Astrocyte (in vitro differentiated cells and primary cell): ENCODE data around the gene AFMID. TPM values are rescaled to one million over a fixed set of nuclear protein-coding genes. Genes with fewer than 3 reads are reported as not detected.

Experiments used
- DNase-seq: peaks from one replicate; pipeline ENCODE4 v3.0.0-alpha.2; 2010; ENCODE audit warnings: low read depth
- FAIRE-seq: peaks from 2 replicates; lab custom pipeline; 2011; peaks lifted over from hg19 to GRCh38; lab: Jason Lieb, UNC
- H2AFZ ChIP-seq: 2 replicates; pipeline ENCODE4 v1.6.0; 2012; ENCODE audit warnings: low read depth, low read length, inconsistent platforms
- H3K27ac ChIP-seq: 2 replicates; pipeline ENCODE4 v1.5.1; 2011; ENCODE audit warnings: low read depth, low read length, inconsistent platforms
- H3K27me3 ChIP-seq: 2 replicates; pipeline ENCODE4 v1.6.0; 2011; ENCODE audit warnings: low read length, inconsistent platforms; ENCODE audit not compliant: insufficient read depth
- H3K36me3 ChIP-seq: 2 replicates; pipeline ENCODE4 v1.5.1; 2011; ENCODE audit warnings: low read length, inconsistent platforms; ENCODE audit not compliant: insufficient read depth
- H3K4me1 ChIP-seq: 2 replicates; pipeline ENCODE4 v1.5.1; 2011; ENCODE audit warnings: low read length, inconsistent platforms; ENCODE audit not compliant: insufficient read depth
- H3K4me2 ChIP-seq: 2 replicates; pipeline ENCODE4 v1.6.0; 2012; ENCODE audit warnings: low read length, inconsistent platforms
- H3K4me3 ChIP-seq: 2 replicates; pipeline ENCODE4 v1.5.1; 2011; ENCODE audit warnings: low read depth, mild to moderate bottlenecking, low read length, inconsistent platforms; ENCODE audit not compliant: insufficient read depth
- H3K79me2 ChIP-seq: 2 replicates; pipeline ENCODE4 v1.6.0; 2012; ENCODE audit warnings: mild to moderate bottlenecking, low read length, inconsistent platforms; ENCODE audit not compliant: insufficient read depth
- H3K9ac ChIP-seq: 2 replicates; pipeline ENCODE4 v1.6.0; 2012; ENCODE audit warnings: mild to moderate bottlenecking, low read length, inconsistent platforms
- H3K9me3 ChIP-seq: 2 replicates; pipeline ENCODE4 v1.5.1; 2012; ENCODE audit warnings: low read depth, mild to moderate bottlenecking, low read length, inconsistent platforms; ENCODE audit not compliant: insufficient read depth
- H4K20me1 ChIP-seq: 2 replicates; pipeline ENCODE4 v1.6.0; 2012; ENCODE audit warnings: low read length, inconsistent platforms; ENCODE audit not compliant: insufficient read depth
- H3K27ac Mint-ChIP-seq: one replicate; pipeline ENCODE4 v1.8.0; 2021; ENCODE audit warnings: mild to moderate bottlenecking, mixed read lengths; ENCODE audit not compliant: unreplicated experiment
- H3K27me3 Mint-ChIP-seq: one replicate; pipeline ENCODE4 v1.8.0; 2021; ENCODE audit warnings: low read depth, mixed read lengths; ENCODE audit not compliant: unreplicated experiment
- H3K36me3 Mint-ChIP-seq: one replicate; pipeline ENCODE4 v1.8.0; 2021; ENCODE audit warnings: low read depth, mixed read lengths; ENCODE audit not compliant: unreplicated experiment
- H3K4me1 Mint-ChIP-seq: one replicate; pipeline ENCODE4 v1.8.0; 2021; ENCODE audit warnings: low read depth, mixed read lengths; ENCODE audit not compliant: unreplicated experiment
- H3K4me3 Mint-ChIP-seq: one replicate; pipeline ENCODE4 v1.8.0; 2021; ENCODE audit warnings: mild to moderate bottlenecking, moderate library complexity, mixed read lengths; ENCODE audit not compliant: unreplicated experiment
- H3K9me3 Mint-ChIP-seq: one replicate; pipeline ENCODE4 v1.8.0; 2021; ENCODE audit warnings: mild to moderate bottlenecking, mixed read lengths; ENCODE audit not compliant: unreplicated experiment
- EZH2 ChIP-seq: IDR thresholded peaks from 2 replicates; pipeline ENCODE4 v1.6.1; 2012; ENCODE audit warnings: mild to moderate bottlenecking, low read length, inconsistent platforms; ENCODE audit not compliant: insufficient read depth
- total RNA-seq: library from RNA; stranded (reverse); gene quantifications from 2 replicates; pipeline ENCODE4 v1.2.1, GENCODE V29; 2021
- TF ChIP-seq, protein P1 (sequence below): IDR thresholded peaks from 2 replicates; pipeline ENCODE4 v1.5.1; 2011; ENCODE audit warnings: low read depth, mild to moderate bottlenecking, inconsistent platforms, low read length, moderate library complexity; ENCODE audit not compliant: insufficient read depth

AFMID gene
- total RNA-seq, 1 donor from 2014 or later, result 53.7 TPM

DNA sequence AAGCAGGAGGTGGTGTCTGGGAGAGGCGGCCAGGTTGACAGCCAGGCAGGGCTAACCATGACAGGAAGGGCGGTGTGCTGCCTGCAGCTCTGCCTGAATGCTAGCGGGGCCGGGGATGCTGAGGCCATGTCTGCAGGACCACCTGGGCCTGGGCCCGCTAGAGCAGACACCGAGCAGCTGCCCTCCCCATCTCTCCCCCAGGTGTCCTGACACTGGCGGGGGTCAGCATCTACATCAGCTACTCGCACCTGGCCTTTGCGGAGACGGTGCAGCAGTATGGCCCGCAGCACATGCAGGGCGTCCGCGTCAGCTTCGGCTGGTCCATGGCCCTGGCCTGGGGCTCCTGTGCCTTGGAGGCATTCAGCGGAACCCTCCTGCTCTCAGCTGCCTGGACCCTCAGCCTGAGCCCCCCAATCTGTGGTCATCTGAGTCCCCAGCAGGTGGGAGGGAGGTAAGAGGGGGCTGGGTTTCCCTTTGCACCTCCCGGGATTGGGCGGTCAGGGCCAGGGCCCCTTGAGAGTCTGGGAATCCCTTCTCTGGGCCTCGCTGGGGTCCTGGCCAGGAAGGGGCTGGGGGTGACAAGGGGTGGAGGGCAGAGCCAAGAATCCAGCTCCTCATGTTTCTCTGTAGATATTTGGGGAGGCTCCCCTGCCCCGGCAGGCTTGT is 51.8 kb downstream of the AFMID start:
- H3K9me3 Mint-ChIP-seq, result no peaks in the 10 kb centered on the region
- H3K36me3 Mint-ChIP-seq, result peaks cover 2% of the 10 kb centered on the region
- Histone ChIP-seq H3K27ac (no peak overlapping the region), H3K79me2 (no peaks in the 10 kb centered on the region), H3K9ac (no peak overlapping the region), H3K4me1 (no peaks in the 10 kb centered on the region), H3K36me3 (no peaks in the 10 kb centered on the region), H3K9me3 (no peaks in the 10 kb centered on the region), H4K20me1 (no peaks in the 10 kb centered on the region), H3K4me2 (no peak overlapping the region), H3K27me3 (no peaks in the 10 kb centered on the region), H3K4me3 (no peak overlapping the region), H2AFZ (no peak overlapping the region)
- TF ChIP-seq, protein P1, sequence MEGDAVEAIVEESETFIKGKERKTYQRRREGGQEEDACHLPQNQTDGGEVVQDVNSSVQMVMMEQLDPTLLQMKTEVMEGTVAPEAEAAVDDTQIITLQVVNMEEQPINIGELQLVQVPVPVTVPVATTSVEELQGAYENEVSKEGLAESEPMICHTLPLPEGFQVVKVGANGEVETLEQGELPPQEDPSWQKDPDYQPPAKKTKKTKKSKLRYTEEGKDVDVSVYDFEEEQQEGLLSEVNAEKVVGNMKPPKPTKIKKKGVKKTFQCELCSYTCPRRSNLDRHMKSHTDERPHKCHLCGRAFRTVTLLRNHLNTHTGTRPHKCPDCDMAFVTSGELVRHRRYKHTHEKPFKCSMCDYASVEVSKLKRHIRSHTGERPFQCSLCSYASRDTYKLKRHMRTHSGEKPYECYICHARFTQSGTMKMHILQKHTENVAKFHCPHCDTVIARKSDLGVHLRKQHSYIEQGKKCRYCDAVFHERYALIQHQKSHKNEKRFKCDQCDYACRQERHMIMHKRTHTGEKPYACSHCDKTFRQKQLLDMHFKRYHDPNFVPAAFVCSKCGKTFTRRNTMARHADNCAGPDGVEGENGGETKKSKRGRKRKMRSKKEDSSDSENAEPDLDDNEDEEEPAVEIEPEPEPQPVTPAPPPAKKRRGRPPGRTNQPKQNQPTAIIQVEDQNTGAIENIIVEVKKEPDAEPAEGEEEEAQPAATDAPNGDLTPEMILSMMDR, result no peak
- TF ChIP-seq EZH2, result no peak
- no peak for FAIRE-seq
- peaks cover 14% of the 10 kb centered on the region for H3K27me3 Mint-ChIP-seq
- H3K4me1 Mint-ChIP-seq, result peaks cover 4% of the 10 kb centered on the region
- H3K27ac Mint-ChIP-seq, result no peak overlapping the region
- H3K4me3 Mint-ChIP-seq, result no peak overlapping the region
- DNase-seq, result no peak

DNA sequence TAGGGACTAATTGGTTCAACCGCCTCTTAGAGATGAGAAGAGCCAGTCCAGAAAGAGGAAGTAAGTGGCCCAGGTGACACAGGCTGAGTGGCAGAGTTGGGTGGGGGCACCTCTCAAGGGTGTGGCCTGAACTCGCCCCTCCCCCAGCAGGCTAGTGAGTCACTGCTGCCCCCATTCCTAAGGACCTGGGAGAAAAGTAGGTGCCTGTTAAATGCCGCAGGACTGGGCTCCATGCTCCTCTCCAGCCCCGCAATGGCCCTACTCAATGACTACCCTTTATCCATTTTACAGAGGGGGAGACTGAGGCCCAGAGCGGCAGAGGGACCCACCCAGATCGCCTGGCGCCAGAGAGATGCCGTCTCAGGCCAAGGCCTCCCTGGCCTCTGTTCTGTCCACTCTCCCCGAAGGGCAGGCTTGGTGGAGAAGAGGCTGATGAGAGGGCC is 52.3 kb downstream of the AFMID start:
- H3K9ac ChIP-seq, result no peak overlapping the region
- Mint-ChIP-seq H3K9me3 (no peaks in the 10 kb centered on the region), H3K27ac (no peak overlapping the region), H3K36me3 (peaks cover 2% of the 10 kb centered on the region), H3K4me1 (peaks cover 4% of the 10 kb centered on the region), H3K27me3 (peaks cover 11% of the 10 kb centered on the region), H3K4me3 (no peak overlapping the region)
- no peak for FAIRE-seq
- H3K4me3 ChIP-seq, result no peak overlapping the region
- no peaks in the 10 kb centered on the region for H3K4me1 ChIP-seq
- H3K79me2 ChIP-seq, result no peaks in the 10 kb centered on the region
- H3K36me3 ChIP-seq, result no peaks in the 10 kb centered on the region
- no peaks in the 10 kb centered on the region for H4K20me1 ChIP-seq
- no peaks in the 10 kb centered on the region for H3K9me3 ChIP-seq
- H3K4me2 ChIP-seq, result no peak overlapping the region
- no peak overlapping the region for H3K27ac ChIP-seq
- no peak for DNase-seq
- no peak overlapping the region for H2AFZ ChIP-seq
- H3K27me3 ChIP-seq, result no peaks in the 10 kb centered on the region
- TF ChIP-seq EZH2, result no peak
- TF ChIP-seq, protein P1, result no peak

GRCh38 chr17:78240012-78240655 is 53.0 kb downstream of the AFMID start:
- Mint-ChIP-seq H3K4me1 (peaks cover 4% of the 10 kb centered on the region), H3K36me3 (peaks cover 2% of the 10 kb centered on the region), H3K27me3 (peaks cover 7% of the 10 kb centered on the region), H3K9me3 (no peaks in the 10 kb centered on the region), H3K27ac (no peak overlapping the region), H3K4me3 (no peak overlapping the region)
- H3K4me2 ChIP-seq, result no peak overlapping the region
- H3K27me3 ChIP-seq, result no peaks in the 10 kb centered on the region
- H3K79me2 ChIP-seq, result no peaks in the 10 kb centered on the region
- no peak overlapping the region for H3K9ac ChIP-seq
- no peaks in the 10 kb centered on the region for H4K20me1 ChIP-seq
- H3K4me3 ChIP-seq, result no peak overlapping the region
- H3K27ac ChIP-seq, result no peak overlapping the region
- H2AFZ ChIP-seq, result no peak overlapping the region
- TF ChIP-seq, protein P1, result no peak
- no peak for TF ChIP-seq EZH2
- no peak for DNase-seq
- no peaks in the 10 kb centered on the region for H3K36me3 ChIP-seq
- no peaks in the 10 kb centered on the region for H3K9me3 ChIP-seq
- no peak for FAIRE-seq
- H3K4me1 ChIP-seq, result no peaks in the 10 kb centered on the region
